ENCODE results near the gene LGALS7.
"Not testable (repeated sequence)": the region's sequence is repeated elsewhere in the genome, so short reads cannot be mapped to it uniquely, and the experiment has no call there.

LGALS7 gene

DNA sequence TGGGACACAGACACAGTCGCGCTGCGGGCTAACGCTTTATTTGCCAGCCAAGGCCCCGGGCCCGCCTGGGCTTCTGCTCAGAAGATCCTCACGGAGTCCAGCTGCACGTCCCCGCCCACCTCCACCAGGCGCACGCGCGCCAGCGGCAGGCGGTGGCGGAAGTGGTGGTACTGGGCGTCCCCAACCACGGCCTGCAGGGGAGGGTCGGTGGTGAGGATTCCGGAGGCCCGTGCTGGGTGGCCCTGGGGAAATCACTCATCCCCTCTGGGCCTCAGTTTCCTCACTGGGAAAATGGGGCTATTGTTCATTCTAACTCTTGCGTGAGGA is 2.4 kb downstream of the LGALS7 start:
- DNase-seq (ENCODE audit: low read depth) = not testable (repeated sequence)

DNA sequence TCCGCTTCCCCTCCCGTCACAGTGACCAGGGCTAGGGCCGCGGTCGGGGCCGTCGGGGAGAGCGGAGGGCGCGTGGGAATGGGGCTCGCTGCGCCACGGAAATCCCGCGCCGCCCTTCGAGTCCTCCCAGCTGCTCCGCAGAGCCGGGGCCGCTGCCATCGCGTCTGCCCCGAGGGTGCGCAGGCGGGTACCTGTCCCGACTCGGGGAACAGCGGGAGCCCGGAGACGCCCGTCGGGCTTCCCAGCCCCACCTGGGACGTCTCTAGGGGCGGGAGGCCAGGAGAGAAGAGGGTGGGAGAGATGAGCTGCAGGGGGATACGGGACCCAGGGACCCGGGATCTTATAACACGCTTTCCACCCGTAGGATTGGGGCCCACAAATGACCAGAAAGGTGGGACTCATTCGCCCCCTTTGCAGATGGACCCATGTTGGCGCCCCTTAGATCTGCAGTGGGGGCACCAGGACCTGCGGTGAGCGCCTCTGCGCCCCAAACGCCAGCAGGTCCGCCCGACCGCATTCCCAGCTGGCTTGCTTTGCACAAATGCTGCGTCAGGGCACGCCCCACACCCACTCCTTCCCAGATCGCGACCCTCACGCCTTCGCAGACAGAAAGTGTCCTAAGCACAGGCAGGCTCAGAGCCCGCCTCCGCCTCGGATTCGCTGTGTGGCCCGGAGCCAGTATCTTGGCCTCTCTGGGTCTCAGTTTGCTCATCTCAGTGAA is 2.9 kb downstream of the LGALS7 start:
- not testable (repeated sequence) for DNase-seq (ENCODE audit: low read depth)

- DNase-seq (ENCODE audit: low read depth) = peak; percentile 88
Observed at GRCh38 chr19:38769635-38770211, 3.6 kb downstream of the LGALS7 start.

DNA sequence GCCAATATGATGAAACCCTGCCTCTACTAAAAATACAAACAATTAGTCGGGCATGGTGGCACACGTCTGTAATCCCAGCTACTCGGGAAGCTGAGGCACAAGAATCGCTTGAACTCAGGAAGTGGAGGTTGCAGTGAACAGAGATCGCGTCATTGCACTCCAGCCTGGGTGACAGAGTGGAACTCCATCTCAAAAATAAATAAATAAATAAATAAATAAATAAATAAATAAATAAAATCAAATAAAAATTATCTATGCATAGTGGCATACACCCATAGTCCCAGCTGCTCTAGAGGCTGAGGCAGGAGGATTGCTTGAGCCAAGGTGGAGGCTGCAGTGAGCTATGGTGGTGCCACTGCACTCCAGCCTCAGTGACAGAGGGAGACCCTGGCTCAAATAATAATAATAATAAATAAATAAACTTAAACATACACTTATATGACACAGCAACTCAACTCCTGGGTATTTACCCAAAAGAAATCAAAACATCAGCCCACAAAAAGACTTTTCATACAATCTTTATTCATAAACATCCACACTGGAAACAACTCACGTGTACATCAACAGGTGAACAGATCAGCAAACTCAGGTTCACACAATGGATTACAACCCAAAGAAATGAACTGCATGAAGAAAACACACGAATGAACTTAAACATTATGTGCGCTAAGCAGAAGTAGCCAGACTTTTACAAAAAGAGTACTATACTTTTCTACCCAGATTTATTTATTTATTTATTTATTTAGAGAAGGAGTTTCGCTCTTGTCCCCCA is 6.9 kb downstream of the LGALS7 start:
- no peak for DNase-seq (ENCODE audit: low read depth)

DNA sequence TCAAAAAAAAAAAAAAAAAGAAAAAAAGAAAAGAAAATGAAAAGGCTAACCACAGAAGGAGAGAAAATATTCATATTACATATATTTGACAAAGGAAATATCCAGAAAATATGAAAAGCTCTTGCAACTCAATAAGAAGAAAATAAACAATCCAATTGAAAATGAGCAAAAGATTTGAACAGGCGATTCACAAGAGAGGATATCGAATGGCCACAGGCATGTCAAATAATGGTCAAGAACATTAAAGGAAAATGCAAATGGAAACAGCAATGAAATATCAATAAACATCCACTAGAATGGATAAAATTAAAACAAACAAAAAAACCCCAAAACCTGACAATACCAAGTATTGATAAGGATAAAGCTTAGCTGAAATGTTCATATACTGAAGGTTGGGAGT is 8.1 kb downstream of the LGALS7 start:
- DNase-seq (ENCODE audit: low read depth) = no peak

GRCh38 chr19:38763795-38764220 is 9.5 kb downstream of the LGALS7 start:
- DNase-seq (ENCODE audit: low read depth) = no peak

DNA sequence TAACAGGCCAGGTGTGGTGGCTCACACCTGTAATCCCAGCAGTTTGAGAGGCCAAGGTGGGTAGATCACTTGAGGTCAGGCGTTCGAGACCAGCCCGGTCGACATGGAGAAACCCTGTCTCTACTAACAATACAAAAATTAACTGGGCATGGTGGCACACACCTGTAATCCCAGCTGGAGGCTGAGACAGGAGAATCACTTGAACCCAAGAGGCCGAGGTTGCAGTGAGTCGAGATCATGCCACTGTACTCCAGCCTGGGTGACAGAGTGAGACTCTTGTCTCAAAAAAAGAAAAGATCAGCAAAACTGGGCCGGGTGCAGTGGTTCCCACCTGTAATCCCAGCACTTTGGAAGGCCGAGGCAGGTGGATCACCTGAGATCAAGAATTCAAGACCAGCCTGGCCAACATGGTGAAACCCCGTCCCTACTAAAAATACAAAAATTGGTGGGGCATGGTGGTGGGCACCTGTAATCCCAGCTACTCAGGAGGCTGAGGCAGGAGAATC is 11.4 kb downstream of the LGALS7 start:
- not testable (repeated sequence) for DNase-seq (ENCODE audit: low read depth)

DNA sequence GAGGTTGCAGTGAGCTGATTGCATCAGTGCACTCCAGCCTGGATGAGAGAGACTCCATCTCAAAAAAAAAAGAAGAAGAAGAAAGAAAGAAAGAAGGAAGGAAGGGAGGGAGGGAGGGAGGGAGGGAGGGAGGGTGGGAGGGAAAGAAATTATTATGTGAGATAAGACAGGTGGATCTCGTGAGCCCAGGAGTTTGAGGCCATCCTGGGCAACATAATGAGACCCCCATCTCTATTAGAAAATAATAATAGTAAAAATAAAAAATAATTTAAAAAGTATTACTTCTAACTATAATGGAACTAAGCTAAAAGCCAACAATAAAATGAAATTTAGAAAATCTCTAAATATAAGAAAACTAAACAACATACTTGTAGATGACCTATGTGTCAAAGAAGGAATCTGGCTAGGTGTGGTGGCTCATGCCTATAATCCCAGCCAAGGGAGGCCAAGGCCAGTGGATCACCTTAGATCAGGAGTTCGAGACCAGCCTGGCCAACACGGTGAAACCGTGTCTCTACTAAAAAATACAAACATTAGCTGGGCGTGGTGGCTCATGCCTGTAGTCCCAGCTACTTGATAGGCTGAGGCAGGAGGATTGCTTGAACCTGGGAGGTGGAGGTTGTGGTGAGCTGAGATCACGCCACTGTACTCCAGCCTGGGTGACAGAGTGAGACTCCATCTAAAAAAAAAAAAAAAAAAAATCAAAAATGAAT is 12.4 kb downstream of the LGALS7 start:
- not testable (repeated sequence) for DNase-seq (ENCODE audit: low read depth)

GRCh38 chr19:38759590-38760003 is 13.7 kb downstream of the LGALS7 start:
- no peak for DNase-seq (ENCODE audit: low read depth)

DNA sequence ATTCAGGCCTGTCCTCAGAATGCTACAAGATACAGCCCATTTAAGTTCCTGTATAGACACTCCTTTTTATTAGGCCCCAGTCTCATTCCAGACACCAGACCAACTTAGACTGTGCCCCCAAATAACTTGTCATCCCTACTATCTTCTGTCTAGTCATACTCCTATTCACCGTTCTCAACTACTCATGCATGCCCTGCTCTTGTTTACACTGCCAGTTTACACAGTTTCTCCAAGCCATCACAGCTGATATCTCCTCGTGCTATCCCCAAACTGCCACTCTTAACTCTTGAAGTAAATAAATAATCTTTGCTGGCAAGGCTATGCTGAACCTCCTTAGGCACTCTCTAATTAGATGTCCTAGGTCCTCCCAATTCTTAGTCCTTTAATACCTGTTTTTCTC is 19.1 kb downstream of the LGALS7 start:
- DNase-seq (ENCODE audit: low read depth) = not testable (repeated sequence)

DNA sequence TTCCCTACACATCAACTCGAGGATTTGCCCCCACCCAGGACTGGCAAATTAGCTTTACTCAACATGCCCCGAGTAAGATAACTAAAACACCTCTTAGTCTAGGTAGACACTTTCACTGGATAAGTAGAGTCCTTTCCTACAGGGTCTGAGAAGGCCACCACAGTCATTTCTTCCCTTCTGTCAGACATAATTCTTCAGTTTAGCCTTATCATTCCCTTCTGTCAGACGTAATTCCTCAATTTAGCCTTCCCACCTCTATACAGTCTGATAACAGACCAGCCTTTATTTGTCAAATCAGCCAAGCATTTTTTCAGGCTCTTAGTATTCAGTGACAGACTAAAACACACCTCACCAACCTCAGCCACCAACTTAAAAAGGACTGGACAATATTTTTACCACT is 19.5 kb downstream of the LGALS7 start:
- DNase-seq (ENCODE audit: low read depth) = not testable (repeated sequence)

- DNase-seq (ENCODE audit: low read depth) = no peak
Observed at GRCh38 chr19:38745316-38745715, 28.0 kb downstream of the LGALS7 start.

- no peak for DNase-seq (ENCODE audit: low read depth)
Observed at GRCh38 chr19:38744874-38745273, 28.4 kb downstream of the LGALS7 start.

GRCh38 chr19:38744298-38744681 is 29.0 kb downstream of the LGALS7 start, which contains the start of gene CAPN12:
Gene CAPN12, minus strand, starts transcription at chr19:38744474. Its CDS starts 309 bp downstream, at chr19:38744165.
- no peak for DNase-seq (ENCODE audit: low read depth)

- no peak for DNase-seq (ENCODE audit: low read depth)
Observed at GRCh38 chr19:38743394-38744297, 29.7 kb downstream of the LGALS7 start.

GRCh38 chr19:38742906-38743305 is 30.4 kb downstream of the LGALS7 start:
- DNase-seq (ENCODE audit: low read depth) = no peak

- no peak for DNase-seq (ENCODE audit: low read depth)
Observed at GRCh38 chr19:38742296-38742695, 31.0 kb downstream of the LGALS7 start.

DNA sequence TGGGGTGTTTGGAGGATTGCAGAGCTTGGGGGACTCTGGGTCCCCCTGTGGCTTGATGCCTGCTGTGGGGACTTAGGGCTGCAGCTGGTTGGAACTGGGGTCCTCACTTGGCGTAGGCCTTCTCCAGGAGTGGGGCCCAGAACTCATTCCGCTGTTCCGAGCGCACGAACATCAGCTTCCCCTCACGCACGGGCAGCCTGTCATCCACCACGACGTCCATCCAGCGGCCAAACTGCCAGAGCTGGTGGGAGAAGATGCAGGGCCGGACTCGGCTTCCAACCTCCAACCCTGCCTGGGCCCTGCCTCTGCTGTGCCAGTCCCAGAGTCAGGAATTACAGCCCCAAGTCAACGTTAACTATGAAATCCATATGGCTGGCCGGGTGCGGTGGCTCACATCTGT is 31.6 kb downstream of the LGALS7 start:
- no peak for DNase-seq (ENCODE audit: low read depth)

GRCh38 chr19:38740932-38741331 is 32.4 kb downstream of the LGALS7 start:
- DNase-seq (ENCODE audit: low read depth) = no peak

GRCh38 chr19:38740257-38740592 is 33.1 kb downstream of the LGALS7 start:
- no peak for DNase-seq (ENCODE audit: low read depth)

All from activated gamma-delta T cell treated with anti-CD3 and anti-CD28 coated beads, Interleukin-2, amount 50 U/mL, for 16 hours (primary cell).